HUDEP-2 (cell line): ENCODE measurements around the gene PDE2A.

Source experiments
- DNase-seq, 76 experiments: peaks; one replicate each; lab custom pipeline; 2025; ENCODE audit not compliant: unreplicated experiment in 76 of 76; lab: John Stamatoyannopoulos, UW

Gene PDE2A

GRCh38 chr11:72673943-72674828 lies at the start of gene PDE2A:
PDE2A (minus strand) TSS chr11:72674422; CDS start chr11:72674207, 215 bp downstream.
- no peak for DNase-seq

DNA sequence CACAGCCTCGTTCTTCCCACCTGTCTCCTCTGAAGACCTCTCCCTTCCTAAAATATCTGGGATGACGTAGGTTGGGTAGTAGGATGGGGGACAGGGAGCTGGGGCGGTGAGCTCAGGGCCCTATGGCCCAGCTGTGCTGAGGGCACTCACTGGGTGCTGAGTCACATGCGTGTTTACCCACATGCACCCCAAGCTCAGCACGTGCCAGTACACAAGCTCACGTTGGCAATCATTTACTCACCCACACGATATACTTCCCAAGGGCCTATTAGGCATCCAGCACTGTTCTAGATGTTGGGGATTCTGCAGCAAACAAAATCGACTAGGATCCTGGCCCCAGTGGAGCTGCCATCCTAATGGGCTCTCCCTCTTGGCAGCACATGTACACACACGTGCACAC lies 49.3 kb upstream of the PDE2A start:
- no peak for DNase-seq

DNA sequence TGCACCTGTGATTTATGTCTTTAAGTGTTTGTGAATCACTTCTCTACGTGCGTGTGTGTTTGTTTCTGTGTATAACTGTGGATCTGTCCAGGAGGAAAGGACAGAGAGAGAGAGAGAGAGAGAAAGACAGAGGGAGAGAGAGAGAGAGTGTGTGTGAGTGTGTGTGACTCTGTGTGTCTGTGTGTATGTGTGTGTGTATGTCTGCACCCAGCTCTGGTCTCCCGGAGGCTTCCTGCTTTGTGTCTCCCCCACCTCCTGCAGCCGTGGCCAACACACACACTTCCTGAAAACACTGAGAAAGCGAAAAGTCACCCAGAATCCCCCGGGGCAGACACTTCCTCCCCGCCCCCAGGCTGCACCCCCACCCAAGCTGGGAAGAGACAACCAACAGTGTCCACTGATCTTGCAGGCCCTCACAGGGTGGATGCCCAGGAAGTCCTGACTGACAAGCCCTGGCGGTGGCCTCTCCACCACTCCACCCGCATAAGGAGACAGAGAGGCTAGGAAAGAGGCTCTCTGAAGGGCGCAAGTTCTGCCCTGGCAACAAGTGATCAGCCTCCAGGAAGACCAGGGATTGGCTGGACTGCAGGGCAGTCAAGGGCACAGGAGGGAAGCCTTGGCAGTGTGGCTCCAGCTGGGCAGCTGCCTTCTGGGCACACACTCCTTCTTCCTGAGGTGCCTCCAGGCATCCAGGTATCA lies 48.0 kb upstream of the PDE2A start:
- peak in 75 of 76 experiments; percentile 29 to 94 (median 77) for DNase-seq

- DNase-seq, result peak in 10 of 76 experiments; percentile 5 to 31 (median 23)
Observed at GRCh38 chr11:72721689-72722049, 47.4 kb upstream of the PDE2A start.

GRCh38 chr11:72721276-72721675 lies 47.1 kb upstream of the PDE2A start:
- DNase-seq, result no peak

GRCh38 chr11:72720784-72721183 lies 46.6 kb upstream of the PDE2A start:
- no peak for DNase-seq

GRCh38 chr11:72720047-72720446 lies 45.8 kb upstream of the PDE2A start:
- DNase-seq, result no peak

GRCh38 chr11:72719551-72719950 lies 45.3 kb upstream of the PDE2A start:
- no peak for DNase-seq

GRCh38 chr11:72719144-72719543 lies 44.9 kb upstream of the PDE2A start:
- no peak for DNase-seq

DNA sequence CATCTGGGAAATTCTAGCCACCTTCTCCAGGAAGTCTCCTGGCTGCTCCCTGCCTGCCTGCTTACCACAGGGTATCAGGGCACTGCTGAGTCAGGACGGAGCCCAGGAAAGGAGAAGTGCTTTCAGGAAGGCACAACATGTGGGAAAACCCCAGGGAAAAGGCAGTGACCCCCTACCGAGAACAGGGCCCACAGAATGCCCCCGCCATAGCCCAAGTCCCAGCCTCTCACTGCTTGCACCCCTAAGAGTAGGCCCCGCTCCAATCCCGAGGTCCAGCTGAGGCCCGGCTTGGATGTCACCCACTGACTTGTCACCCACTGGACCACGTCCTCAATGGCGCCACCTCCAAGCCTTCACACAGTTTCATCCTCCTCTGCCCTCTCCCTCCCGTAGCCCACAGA lies 43.9 kb upstream of the PDE2A start:
- DNase-seq, result no peak

GRCh38 chr11:72716788-72717435 lies 42.7 kb upstream of the PDE2A start:
- no peak for DNase-seq

GRCh38 chr11:72716290-72716689 lies 42.1 kb upstream of the PDE2A start:
- no peak for DNase-seq

DNA sequence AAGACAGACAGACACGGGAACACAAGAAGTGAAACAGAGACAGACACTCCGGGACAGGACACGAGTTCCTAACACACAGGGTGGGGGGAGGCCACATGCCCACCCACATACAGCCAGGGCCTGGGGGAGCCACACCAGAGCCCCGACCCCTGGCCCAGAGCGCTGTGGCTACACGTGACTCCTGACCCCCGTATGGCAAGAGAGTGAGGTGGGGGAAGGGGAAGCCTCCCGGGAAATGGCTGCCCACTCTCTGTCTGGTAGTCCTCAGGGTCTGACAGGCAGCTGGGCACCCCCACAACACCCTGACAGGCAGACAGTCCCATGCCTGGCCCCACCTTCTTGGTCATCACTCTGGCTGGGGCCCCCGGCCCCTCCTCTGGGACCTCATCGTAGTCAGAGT lies 38.6 kb upstream of the PDE2A start:
- DNase-seq, result no peak

- no peak for DNase-seq
Observed at GRCh38 chr11:72712168-72712751, 38.0 kb upstream of the PDE2A start.

DNA sequence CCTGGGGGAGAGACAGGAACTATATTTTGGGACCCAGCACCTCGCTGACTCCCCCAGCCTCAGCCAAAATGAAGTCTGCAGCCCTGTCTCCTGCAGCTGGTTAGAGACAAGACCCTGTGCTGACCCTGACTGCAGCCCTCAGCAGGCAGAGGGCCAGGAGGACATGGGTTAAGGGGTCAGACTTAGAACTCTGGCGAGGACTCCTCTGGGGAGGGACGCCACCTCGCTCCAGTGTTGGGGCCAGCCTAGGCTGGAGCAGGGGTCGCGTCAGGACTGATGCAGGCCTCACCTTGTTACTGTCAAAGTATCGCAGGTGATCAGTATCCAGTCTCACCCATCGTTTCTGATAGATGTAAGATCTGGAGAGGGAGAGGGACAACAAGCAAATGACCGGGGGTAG lies 36.9 kb upstream of the PDE2A start:
- DNase-seq, result no peak

- no peak for DNase-seq
Observed at GRCh38 chr11:72710278-72710677, 36.1 kb upstream of the PDE2A start.

GRCh38 chr11:72709478-72710238 lies 35.4 kb upstream of the PDE2A start:
- no peak for DNase-seq

- DNase-seq, result no peak
Observed at GRCh38 chr11:72707032-72707431, 32.8 kb upstream of the PDE2A start.

GRCh38 chr11:72706579-72706978 lies 32.4 kb upstream of the PDE2A start:
- no peak for DNase-seq
